GM18909 (cell line): Measurements from ENCODE around the gene PTGER3.
"Not testable (repeated sequence)": the region's sequence is repeated elsewhere in the genome, so short reads cannot be mapped to it uniquely, and the experiment has no call there.

Experiments used
- ATAC-seq: cut with Tn5 transposase; IDR thresholded peaks from one replicate; pipeline ENCODE4 v1.9.1; 2021; ENCODE audit warnings: mild to moderate bottlenecking; ENCODE audit not compliant: unreplicated experiment, poor library complexity

The PTGER3 gene

GRCh38 chr1:70966018-70966638 lies 81.5 kb downstream of the PTGER3 start:
- ATAC-seq: peak; percentile 68

DNA sequence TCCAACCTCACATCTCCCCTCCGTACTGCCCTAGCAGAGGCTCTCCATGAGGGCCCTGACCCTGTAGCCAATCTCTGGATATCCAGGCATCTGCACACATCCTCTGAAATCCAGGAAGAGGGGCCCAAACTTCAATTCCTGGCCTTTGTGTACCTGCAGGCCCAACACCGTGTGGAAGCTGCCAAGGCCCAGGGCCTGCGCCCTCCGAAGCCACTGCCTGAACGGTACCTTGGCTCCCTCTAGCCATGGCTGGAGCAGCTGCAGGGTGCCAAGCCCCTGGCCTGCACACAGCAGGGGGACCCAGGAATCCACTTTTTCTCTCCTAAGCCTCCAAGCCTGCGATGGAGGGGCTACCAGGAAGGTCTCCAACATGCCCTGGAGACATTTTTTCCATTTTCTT lies 84.2 kb downstream of the PTGER3 start:
- ATAC-seq: no peak

DNA sequence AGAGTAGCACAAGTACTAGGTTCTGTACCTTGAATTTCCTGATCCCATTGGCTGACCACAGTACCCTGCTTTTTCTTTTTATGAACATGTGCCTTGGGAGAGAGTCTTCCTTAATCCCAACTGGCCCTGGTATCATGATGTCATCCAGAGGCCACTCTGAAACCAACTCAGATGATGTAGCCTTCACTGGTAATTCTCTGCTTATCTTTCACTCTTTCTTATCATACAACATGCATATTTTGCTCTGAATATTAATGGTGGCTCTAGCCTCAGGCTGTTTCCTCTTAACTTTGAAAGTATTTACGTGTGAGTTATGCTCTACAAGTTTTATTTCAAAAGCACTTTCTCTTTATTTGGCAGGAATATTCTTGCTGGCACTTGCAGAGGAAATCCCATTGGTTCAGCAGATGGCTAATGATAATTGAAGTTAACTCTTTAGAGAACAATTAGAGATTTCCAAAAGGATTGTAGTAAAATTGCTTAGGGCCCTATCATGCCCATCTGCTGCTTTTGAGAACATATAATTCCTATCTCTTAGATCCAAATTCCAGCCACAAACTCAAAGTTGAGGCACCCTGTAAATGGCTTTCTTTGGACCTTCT lies 86.1 kb downstream of the PTGER3 start:
- no peak for ATAC-seq

GRCh38 chr1:70948396-70949017 lies 99.1 kb downstream of the PTGER3 start:
- ATAC-seq: no peak

GRCh38 chr1:70947835-70948234 lies 99.8 kb downstream of the PTGER3 start:
- ATAC-seq: no peak

DNA sequence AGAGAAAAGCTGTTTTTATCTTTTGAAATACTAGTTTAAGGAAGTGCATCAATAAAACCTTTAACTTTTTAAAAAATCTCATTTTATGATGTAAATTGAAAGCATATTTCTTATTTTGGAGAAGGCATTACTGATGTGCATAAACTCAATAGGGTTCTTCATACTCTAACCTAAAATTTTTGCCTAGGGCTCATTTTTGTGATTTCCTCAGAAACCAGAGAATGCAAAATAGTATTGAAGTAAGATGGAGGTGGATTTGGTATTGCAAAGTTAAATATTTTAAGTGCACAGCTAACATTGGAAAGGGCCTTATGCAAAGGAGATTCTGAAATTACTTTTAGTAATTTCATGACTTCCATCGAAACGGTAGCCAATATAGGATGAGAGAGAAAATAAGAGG lies 101.9 kb downstream of the PTGER3 start:
- no peak for ATAC-seq

DNA sequence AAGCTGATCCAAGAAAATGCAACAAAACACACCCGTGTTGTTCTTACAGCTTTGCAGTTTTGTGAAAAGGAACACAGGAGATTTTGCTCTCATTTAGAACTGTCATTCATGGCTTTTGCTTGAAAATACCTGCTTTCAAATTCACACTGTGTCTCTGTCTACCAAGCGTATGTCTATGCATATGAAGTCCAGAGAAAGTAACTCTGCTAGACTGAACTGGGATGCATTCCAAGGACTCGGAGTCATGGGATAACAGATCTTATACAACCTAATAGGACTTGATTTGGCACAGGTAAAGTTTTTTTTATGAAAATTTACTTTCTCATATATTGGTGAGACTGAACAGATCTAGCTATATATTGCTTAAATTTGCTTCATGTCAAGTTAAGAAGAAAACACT lies 102.4 kb downstream of the PTGER3 start:
- no peak for ATAC-seq

DNA sequence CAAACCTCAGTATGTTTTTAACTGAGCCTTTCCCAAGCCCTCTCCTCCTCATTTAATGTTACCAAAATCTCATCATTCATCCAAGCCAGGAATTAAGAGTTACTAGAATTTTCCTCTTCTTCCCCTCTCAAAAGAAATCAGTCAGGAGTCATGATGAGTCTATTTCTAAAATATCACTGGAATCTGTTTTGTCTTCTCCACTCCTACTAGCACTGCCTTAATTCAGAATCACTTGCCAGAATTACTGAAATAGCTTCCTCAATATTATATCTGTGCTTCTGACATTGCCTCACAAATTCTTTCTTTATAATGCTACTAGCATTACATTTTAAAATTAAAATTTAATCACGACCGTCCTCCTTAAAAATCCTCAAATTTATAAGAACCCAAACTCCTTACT lies 106.1 kb downstream of the PTGER3 start:
- no peak for ATAC-seq

- ATAC-seq: not testable (repeated sequence)
These were observed 107.2 kb downstream of the PTGER3 start for GRCh38 chr1:70940398-70940797.

DNA sequence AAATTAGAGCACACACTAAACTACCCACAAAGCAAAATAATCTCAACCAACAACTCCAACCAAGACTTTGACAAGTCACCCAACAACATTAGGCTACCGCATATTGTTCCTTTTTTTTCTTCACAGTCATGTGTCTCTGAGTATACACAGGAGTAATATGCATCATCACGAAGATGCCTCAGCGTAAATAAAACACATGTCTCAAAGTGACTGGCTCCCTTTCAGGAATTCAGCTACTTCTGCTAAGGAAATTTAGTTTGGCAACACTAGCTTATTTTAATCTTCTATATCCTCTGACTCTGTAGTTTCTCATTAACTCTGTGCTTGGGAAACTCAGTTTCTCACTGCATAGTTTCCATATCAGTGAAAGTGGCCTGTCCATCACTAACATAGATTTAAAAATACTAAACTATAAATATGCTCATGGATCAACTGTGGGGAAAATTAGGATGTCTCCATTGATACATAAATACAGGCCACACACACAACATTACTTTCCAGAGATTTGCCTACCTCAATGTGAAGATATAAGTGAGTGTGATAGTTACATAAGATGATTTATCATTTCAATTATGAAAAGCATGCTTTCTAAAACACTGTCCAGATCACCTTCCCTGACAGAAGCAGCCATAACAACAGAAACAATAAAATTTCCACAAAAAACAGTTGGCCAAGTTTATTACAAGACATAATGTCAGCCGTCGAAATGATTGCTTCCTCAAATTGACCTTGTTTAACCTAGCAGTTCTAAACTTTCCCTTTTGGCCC lies 113.2 kb downstream of the PTGER3 start:
- no peak for ATAC-seq

DNA sequence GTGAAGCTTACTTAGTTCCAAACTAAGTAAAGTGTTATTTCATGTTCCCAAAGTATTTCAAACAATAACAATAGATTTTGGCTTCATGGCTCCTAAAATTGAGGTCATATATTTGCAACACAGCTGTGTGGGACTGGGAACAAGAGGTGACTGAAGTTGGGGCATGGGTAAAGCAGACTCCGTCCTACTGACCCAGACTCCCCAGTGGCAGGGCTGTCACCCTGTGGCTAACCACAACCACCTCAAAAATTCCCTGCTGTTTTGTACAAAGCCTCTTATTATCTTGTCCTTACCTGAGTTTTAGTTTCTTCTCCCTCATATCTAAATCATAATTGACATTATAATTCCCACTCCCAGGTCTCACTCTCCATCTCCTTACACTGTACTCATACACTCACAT lies 117.6 kb downstream of the PTGER3 start:
- ATAC-seq: no peak

DNA sequence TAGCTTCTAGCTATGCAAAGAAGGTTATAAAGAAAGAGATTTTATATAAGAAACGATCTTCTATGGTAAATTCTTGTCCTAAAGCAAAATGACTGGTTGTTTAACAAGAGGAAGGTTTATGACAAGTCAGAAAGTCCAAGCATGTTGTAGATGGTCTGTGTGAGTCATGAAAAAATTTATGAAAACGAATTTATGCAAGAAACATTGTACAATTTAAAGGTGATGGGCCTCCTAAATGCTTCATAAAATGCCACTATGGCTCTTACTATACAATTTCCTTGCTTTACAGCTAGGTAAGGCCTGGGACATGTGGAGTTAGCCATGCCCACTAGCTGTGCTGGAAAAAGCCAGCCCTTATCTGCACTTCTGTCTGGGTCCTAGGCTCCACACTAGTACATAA lies 125.4 kb downstream of the PTGER3 start:
- no peak for ATAC-seq
